GM21447 (cell line): ENCODE measurements around the gene BTG4.

ENCODE experiments used
- ATAC-seq: cut with Tn5 transposase; IDR thresholded peaks from one replicate; pipeline ENCODE4 v1.9.1; 2021; ENCODE audit not compliant: unreplicated experiment

The BTG4 gene

GRCh38 chr11:111537336-111537860 lies 25.2 kb upstream of the BTG4 start:
- no peak for ATAC-seq

GRCh38 chr11:111535281-111535680 lies 23.1 kb upstream of the BTG4 start:
- ATAC-seq: no peak

DNA sequence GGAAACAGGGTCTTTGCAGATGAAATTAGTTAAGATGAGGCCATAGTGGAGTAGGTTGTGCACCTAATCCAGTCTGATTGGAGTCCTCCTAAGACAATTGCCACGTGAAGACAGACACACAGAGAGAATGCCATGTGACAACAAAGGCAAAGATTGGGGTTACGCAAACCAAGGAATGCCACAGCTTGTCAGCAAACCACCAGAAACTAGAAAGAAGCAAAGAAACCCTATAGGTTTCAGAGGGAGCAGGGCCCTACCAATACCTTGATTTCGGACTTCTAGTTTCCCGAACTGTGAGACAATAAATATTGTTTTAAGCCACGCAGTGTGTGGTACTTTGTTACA lies 20.2 kb upstream of the BTG4 start:
- no peak for ATAC-seq

DNA sequence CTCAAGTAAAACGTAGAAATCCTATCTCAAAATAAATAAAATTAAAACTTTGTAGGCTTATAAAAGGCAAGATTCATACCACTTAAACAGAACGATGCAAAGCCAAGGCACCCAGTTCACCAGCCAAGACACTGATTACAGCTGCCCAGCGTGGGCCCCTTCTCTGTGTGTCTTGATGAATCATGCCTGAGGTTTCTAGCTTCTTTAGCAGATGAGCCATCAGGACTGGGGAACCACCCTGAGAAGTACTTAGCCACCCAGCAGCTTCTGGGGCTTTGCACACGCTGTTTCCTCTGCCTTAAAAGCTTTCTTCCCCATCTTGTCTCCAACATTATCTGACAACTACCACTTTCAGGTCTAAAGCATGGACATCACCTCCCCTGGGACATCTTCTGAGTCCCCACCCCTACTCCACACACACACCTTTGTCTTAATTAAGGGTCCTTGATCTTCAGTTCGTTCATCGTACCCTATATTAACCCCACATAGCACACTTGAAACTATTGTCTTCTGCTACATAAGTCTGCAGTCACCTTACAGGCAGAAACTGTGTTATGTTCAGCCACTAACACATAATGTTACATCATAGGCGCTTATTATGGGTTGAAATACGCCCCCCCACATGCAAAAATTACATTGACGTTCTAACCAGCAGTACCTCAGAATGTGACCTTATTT lies 19.6 kb upstream of the BTG4 start:
- ATAC-seq: peak; percentile 81

GRCh38 chr11:111531136-111531535 lies 18.9 kb upstream of the BTG4 start:
- no peak for ATAC-seq

DNA sequence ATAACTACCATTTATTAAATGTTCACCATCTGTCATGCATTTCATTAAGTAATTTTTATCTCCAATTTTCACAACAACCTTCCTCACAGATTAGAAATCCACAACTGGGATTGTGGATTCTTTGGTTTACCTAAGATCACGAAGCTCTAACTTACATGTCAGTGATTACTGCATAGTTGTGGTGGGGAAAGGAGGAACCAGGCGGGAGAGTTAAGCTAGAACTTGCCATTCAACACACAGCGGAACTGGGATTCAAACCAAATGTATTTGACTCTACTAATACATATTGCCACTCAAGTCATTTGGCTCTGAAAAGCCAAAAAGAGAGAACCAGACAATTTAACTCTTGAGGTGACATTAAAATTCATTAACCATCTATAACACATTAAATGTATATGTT lies 17.9 kb upstream of the BTG4 start:
- no peak for ATAC-seq

DNA sequence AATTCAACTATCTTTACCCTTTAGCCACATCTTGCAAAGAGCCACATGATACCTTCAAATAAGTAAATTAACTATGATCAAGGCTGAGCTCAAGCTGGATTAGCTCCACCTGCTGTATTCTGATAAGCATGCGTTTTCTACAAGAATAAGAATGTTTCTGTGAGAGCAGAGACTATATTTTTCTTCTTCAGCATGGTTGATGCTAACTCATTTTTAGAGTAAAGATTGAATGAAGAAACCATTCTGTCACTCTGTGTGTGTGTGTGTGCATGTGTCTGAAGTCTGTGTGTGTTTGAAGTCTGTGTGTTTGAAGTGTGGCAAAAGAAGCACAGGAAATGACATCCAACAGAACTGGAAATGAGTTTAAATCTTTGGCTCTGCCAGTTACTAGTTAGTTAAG lies 16.4 kb upstream of the BTG4 start:
- ATAC-seq: no peak

- ATAC-seq: no peak
Measured at GRCh38 chr11:111527279-111527678, 15.1 kb upstream of the BTG4 start.

GRCh38 chr11:111526501-111526900 lies 14.3 kb upstream of the BTG4 start:
- ATAC-seq: no peak

- no peak for ATAC-seq
Measured at GRCh38 chr11:111525456-111525855, 13.3 kb upstream of the BTG4 start.

- ATAC-seq: no peak
Measured at GRCh38 chr11:111524056-111524455, 11.9 kb upstream of the BTG4 start.

GRCh38 chr11:111523343-111523742 lies 11.2 kb upstream of the BTG4 start:
- no peak for ATAC-seq

GRCh38 chr11:111522426-111522825 lies 10.2 kb upstream of the BTG4 start:
- ATAC-seq: no peak

GRCh38 chr11:111521135-111521534 lies 8.9 kb upstream of the BTG4 start:
- no peak for ATAC-seq

DNA sequence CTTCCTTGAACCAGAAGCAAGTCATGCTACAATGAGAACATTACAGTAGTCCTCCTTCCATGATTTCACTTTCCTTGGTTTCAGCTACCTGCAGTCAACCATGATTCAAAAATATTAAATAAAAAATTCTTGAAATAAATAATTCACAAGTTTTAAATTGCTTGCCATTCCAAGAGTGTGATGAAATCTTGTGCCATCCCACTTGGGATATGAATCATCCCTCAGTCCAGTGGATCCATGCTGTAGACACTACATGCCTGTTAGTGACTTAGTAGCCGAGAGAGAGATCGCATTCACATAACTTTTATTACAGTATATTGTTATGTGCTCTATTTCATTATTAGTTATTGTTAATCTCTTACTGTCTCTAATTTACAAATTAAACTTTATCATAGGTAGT lies 8.4 kb upstream of the BTG4 start:
- no peak for ATAC-seq

GRCh38 chr11:111518668-111519067 lies 6.5 kb upstream of the BTG4 start:
- no peak for ATAC-seq

DNA sequence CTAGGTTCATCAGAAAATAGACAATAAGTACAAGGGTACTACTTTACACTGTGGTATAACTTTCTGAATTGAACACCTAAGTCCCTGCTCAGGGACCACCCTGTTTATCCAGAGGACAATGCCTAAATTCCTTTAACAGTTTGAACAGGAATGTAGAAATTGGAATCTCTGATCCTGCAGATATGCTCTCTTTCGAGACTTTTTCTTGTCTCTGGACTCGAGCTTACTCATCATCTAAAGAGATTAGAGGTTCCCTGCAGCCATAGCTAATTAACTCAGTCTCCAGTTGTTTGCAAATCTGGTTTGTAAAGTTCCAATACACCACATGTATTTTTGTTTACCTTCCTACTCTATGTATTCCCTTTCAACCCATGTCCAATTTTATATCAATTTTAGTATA lies 3.4 kb upstream of the BTG4 start:
- ATAC-seq: no peak

DNA sequence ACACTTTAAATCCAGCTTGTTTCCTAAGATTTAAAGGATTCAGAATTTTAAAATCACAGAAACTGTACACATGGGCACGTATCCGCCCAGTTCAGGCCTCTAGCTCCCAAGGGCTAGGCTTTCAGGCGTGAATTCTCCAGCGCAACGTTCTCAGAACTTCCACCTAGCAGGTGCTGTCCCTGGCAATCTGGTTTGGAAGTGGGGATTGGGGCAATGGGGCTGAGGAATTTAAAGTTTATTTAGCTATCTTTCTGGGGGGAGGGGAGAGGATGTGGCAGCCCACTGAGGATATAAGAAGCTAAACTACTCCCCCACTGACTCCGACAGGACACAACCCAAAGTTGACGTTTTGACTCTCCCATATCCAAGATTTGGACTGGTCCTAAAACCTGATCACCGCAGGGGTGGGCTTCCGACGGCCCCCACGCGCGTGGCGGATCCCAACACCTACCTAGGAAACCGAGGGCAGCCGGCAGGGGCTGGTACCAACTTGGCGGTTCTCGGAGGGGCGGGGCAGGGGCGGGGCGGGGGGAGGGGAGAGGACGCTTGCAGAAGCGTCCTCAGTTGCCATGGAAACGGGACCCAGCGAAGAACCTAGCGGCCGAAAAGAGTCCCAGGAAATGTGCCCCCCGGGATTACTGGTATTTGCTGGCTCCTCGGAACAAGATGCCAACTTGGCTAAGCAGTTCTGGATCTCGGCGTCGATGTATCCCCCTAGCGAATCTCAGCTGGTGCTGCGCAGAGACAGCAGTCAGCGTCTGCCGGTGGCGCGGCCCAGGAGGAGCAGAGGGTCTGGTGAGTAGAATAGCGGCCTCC lies 2.2 kb upstream of the BTG4 start, which contains the start of gene HOATZ:
Gene HOATZ (plus strand): TSS at position 563 of the 816 bp plus-strand sequence. CDS start 7 bp downstream, at position 570.
- ATAC-seq: no peak

- ATAC-seq: no peak
Measured at GRCh38 chr11:111513240-111513605, 1.0 kb upstream of the BTG4 start.

- no peak for ATAC-seq
Measured at GRCh38 chr11:111510311-111510710, 1.9 kb downstream of the BTG4 start.

GRCh38 chr11:111502611-111503010 lies 9.6 kb downstream of the BTG4 start:
- ATAC-seq: no peak

DNA sequence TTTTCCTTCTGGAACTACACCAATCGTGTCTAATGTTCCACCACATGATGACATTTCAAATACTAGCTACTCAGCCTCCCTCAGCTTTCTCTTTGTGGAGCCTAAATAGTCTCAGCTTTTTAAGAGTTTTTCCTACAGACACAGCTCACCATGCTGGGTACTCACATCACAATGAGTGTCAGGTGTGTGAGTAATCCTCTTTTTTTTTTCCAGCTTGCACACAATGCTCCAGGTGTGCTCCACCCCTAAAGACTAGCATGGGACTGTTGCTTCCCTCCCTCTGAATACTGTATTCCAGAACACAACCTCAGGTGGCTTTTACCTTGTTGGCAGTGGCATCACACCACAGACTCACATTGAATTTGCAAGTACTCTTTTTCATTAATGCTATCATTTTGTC lies 11.7 kb downstream of the BTG4 start:
- no peak for ATAC-seq
